Nephron progenitor cell (in vitro differentiated cells): ENCODE measurements around the gene MEGF8.

Source experiments
- DNase-seq: peaks from one replicate; pipeline ENCODE4 v3.0.0; 2021
- H3K27ac Mint-ChIP-seq: 2 replicates; pipeline ENCODE4 v1.8.0; 2021; ENCODE audit warnings: mild to moderate bottlenecking, moderate library complexity, mixed read lengths
- H3K27me3 Mint-ChIP-seq: 2 replicates; pipeline ENCODE4 v1.8.0; 2021; ENCODE audit warnings: mild to moderate bottlenecking, low read depth, mixed read lengths; ENCODE audit not compliant: poor library complexity
- H3K36me3 Mint-ChIP-seq: 2 replicates; pipeline ENCODE4 v1.8.0; 2021; ENCODE audit warnings: low read depth, mixed read lengths
- H3K4me1 Mint-ChIP-seq: 2 replicates; pipeline ENCODE4 v1.8.0; 2021; ENCODE audit warnings: mixed read lengths
- H3K4me3 Mint-ChIP-seq: 2 replicates; pipeline ENCODE4 v1.8.0; 2021; ENCODE audit warnings: mild to moderate bottlenecking, moderate library complexity, mixed read lengths
- H3K9me3 Mint-ChIP-seq: 2 replicates; pipeline ENCODE4 v1.8.0; 2021; ENCODE audit warnings: mild to moderate bottlenecking, moderate library complexity, mixed read lengths
- TF ChIP-seq, protein P1 (sequence below): fragments of 200-600 bp; sonication (generic); IDR thresholded peaks from 2 replicates; pipeline ENCODE4 v1.5.0; 2021; ENCODE audit warnings: antibody characterized with exemption

MEGF8 gene

DNA sequence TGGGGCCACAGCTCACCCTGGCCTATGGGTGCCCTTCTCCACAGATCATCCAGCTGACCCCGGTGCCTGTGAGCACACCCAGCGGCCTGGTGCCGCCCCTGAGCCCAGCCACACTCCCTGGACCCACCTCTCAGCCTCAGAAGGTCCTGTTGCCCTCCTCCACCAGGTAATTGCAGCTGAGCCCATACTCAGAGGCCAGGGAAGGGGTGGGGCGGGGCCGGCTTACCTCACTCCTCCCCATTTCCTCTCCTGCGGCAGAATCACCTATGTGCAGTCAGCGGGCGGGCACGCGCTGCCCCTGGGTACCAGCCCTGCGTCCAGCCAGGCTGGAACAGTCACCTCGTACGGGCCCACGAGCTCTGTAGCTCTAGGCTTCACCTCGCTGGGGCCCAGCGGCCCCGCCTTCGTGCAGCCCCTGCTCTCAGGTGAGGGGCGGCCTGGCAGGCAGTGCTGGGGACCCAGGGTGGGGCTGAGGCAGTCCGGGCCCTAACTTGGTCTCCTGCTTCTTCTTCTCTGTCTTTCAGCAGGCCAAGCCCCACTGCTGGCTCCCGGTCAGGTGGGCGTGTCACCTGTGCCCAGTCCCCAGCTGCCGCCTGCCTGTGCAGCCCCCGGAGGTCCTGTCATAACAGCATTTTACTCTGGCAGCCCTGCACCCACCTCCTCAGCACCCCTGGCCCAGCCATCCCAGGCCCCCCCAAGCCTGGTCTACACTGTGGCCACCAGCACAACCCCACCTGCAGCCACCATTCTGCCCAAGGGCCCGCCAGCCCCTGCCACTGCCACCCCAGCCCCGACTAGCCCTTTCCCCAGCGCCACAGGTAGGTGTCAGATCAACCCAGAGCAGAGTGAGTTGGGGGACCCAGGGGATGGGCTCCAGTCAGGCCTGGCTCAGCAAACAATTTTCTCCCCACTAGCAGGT is 33.1 kb upstream of the MEGF8 start:
- Mint-ChIP-seq H3K4me3 (no peak overlapping the region), H3K4me1 (peaks cover 27% of the 10 kb centered on the region), H3K27ac (no peak overlapping the region), H3K9me3 (no peaks in the 10 kb centered on the region), H3K27me3 (peaks cover 7% of the 10 kb centered on the region), H3K36me3 (peaks cover 32% of the 10 kb centered on the region)
- DNase-seq: no peak
- TF ChIP-seq, protein P1, sequence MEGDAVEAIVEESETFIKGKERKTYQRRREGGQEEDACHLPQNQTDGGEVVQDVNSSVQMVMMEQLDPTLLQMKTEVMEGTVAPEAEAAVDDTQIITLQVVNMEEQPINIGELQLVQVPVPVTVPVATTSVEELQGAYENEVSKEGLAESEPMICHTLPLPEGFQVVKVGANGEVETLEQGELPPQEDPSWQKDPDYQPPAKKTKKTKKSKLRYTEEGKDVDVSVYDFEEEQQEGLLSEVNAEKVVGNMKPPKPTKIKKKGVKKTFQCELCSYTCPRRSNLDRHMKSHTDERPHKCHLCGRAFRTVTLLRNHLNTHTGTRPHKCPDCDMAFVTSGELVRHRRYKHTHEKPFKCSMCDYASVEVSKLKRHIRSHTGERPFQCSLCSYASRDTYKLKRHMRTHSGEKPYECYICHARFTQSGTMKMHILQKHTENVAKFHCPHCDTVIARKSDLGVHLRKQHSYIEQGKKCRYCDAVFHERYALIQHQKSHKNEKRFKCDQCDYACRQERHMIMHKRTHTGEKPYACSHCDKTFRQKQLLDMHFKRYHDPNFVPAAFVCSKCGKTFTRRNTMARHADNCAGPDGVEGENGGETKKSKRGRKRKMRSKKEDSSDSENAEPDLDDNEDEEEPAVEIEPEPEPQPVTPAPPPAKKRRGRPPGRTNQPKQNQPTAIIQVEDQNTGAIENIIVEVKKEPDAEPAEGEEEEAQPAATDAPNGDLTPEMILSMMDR: no peak

DNA sequence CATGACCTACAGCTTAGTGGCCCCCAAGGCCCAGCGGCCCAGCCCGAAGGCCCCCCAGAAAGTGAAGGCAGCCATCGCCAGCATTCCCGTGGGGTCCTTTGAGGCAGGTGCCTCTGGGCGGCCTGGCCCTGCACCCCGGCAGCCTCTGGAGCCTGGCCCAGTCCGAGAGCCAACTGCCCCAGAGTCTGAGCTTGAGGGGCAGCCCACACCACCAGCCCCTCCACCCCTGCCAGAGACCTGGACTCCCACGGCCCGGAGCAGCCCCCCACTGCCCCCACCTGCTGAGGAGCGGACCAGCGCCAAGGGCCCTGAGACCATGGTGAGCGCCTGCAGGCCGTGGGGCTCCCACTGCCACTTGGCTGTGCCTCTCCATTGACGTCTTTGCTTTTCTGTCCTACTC is 32.5 kb upstream of the MEGF8 start:
- Mint-ChIP-seq H3K27me3 (peaks cover 7% of the 10 kb centered on the region), H3K4me1 (peaks cover 26% of the 10 kb centered on the region), H3K36me3 (peaks cover 32% of the 10 kb centered on the region), H3K27ac (peak overlapping the region; percentile 99), H3K9me3 (no peaks in the 10 kb centered on the region), H3K4me3 (peak overlapping the region; percentile 10)
- DNase-seq: no peak
- TF ChIP-seq, protein P1: no peak

DNA sequence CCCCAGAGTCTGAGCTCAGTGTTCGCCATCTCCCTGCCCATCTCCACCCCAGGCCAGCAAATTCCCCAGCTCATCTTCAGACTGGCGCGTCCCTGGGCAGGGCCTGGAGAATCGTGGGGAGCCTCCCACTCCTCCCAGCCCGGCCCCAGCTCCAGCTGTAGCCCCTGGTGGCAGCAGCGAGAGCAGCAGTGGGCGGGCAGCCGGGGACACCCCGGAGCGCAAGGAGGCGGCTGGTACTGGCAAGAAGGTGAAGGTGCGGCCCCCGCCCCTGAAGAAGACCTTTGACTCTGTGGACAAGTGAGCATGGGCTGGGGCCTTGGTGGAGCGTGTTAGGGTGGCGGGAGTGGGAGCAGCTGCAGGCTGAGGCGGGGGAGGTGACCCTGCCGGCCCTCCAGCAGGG is 31.9 kb upstream of the MEGF8 start:
- peak overlapping the region; percentile 99 for H3K27ac Mint-ChIP-seq
- H3K36me3 Mint-ChIP-seq: peaks cover 27% of the 10 kb centered on the region
- H3K4me1 Mint-ChIP-seq: peaks cover 20% of the 10 kb centered on the region
- no peak for DNase-seq
- peaks cover 7% of the 10 kb centered on the region for H3K27me3 Mint-ChIP-seq
- H3K4me3 Mint-ChIP-seq: no peak overlapping the region
- H3K9me3 Mint-ChIP-seq: no peaks in the 10 kb centered on the region
- TF ChIP-seq, protein P1: peak; percentile 21

DNA sequence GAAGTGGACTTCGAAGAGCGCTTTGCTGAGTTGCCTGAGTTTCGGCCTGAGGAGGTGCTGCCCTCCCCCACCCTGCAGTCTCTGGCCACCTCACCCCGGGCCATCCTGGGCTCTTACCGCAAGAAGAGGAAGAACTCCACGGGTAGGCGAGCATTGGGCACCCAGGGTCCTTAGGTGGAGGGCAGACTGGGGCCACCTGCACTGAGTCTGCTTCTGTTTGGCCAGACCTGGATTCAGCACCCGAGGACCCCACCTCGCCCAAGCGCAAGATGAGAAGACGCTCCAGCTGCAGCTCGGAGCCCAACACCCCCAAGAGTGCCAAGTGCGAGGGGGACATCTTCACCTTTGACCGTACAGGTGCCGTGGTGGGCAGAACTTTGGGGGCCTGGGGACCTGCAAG is 31.5 kb upstream of the MEGF8 start:
- Mint-ChIP-seq H3K36me3 (peaks cover 23% of the 10 kb centered on the region), H3K4me1 (peaks cover 20% of the 10 kb centered on the region), H3K9me3 (no peaks in the 10 kb centered on the region), H3K4me3 (no peak overlapping the region), H3K27ac (peak overlapping the region; percentile 57), H3K27me3 (peaks cover 10% of the 10 kb centered on the region)
- TF ChIP-seq, protein P1: no peak
- no peak for DNase-seq

DNA sequence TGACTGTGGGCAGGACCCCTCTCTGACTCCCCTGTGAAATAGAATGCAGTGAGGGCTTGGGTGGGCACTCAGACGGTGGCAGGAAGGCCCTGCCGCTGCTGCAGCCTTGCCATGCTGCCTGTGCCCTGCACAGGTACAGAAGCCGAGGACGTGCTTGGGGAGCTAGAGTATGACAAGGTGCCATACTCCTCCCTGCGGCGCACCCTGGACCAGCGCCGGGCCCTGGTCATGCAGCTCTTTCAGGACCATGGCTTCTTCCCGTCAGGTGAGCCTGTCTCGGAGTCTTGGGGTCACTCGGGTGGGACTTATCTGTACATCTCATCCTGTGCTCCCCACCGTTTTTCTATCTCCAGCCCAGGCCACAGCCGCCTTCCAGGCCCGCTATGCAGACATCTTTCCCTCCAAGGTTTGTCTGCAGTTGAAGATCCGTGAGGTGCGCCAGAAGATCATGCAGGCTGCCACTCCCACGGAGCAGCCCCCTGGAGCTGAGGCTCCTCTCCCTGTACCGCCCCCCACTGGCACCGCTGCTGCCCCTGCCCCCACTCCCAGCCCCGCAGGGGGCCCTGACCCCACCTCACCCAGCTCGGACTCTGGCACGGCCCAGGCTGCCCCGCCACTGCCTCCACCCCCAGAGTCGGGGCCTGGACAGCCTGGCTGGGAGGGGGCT is 30.8 kb upstream of the MEGF8 start:
- peaks cover 10% of the 10 kb centered on the region for H3K27me3 Mint-ChIP-seq
- TF ChIP-seq, protein P1: no peak
- no peaks in the 10 kb centered on the region for H3K9me3 Mint-ChIP-seq
- H3K27ac Mint-ChIP-seq: peak overlapping the region; percentile 45
- peaks cover 19% of the 10 kb centered on the region for H3K4me1 Mint-ChIP-seq
- H3K4me3 Mint-ChIP-seq: no peak overlapping the region
- no peak for DNase-seq
- peaks cover 24% of the 10 kb centered on the region for H3K36me3 Mint-ChIP-seq
